Left colon (tissue), 2 donors: ENCODE data around the gene FLNC. TPM values are rescaled to one million over a fixed set of nuclear protein-coding genes. Genes with fewer than 3 reads are reported as not detected.

Experiments
- ATAC-seq: fragments of 200-7000 bp; cut with Tn5 transposase; one replicate; pipeline ENCODE4 v1.9.1; 2020; ENCODE audit warnings: mild to moderate bottlenecking, moderate library complexity
- DNase-seq, 2 donors: peaks; one replicate each; pipeline ENCODE4 v3.0.0-alpha.2; 2020
- intact Hi-C, 2 donors: fragments of 100-400 bp; cut with DNase I in 1 of 2; cut with micrococcal nuclease in 1 of 2; formaldehyde crosslinking; loops; one replicate each; pipeline versions ENCODE4 v1.11.2 to v1.14.0; 2022; cut with DNase I, micrococcal nuclease
- total RNA-seq, 2 donors: library from RNA; stranded (reverse); fragmentation: NEBNext Ultra II Directional; extraction: Animal tissue kit (Norgen Biotek cat#: 25700); gene quantifications; one replicate each; pipeline ENCODE4 v1.2.1, GENCODE V29; 2021
- donor health status: DM: no; HTN: no; CAD: no.
- donor health status: DM: yes; HTN: yes; CAD: no.

The FLNC gene
- total RNA-seq, 2 donors from 2014 or later, result 2.4 to 41.4 TPM

- DNase-seq (no peak), ATAC-seq (no peak)
- intact Hi-C loops, result no loop called here
These were observed 24.2 kb downstream of the FLNC start for GRCh38 chr7:128854396-128854795.

GRCh38 chr7:128855559-128855958 is 25.4 kb downstream of the FLNC start:
- intact Hi-C loops, result no loop called here
- ATAC-seq (no peak), DNase-seq (no peak)

- intact Hi-C loops, result no loop called here
- DNase-seq (no peak), ATAC-seq (no peak)
These were observed 26.0 kb downstream of the FLNC start for GRCh38 chr7:128856001-128856718.

GRCh38 chr7:128858380-128859231 is 28.4 kb downstream of the FLNC start:
- intact Hi-C loops, result no loop called here
- ATAC-seq (no peak), DNase-seq (no peak)

- no peak for DNase-seq
- intact Hi-C loops, result no loop called here
- no peak for ATAC-seq
These were observed 29.3 kb downstream of the FLNC start for GRCh38 chr7:128859232-128860157.

- intact Hi-C loops, result no loop called here
- ATAC-seq, result no peak
- no peak for DNase-seq
These were observed 30.2 kb downstream of the FLNC start for GRCh38 chr7:128860158-128861073.

GRCh38 chr7:128861957-128862570 is 31.9 kb downstream of the FLNC start:
- intact Hi-C loops, result no loop called here
- ATAC-seq (no peak), DNase-seq (no peak)

GRCh38 chr7:128862571-128863432 is 32.6 kb downstream of the FLNC start, which contains the start of gene ATP6V1F:
TSS of gene ATP6V1F (plus strand) at chr7:128862856. CDS start at chr7:128862905, 49 bp downstream.
- intact Hi-C loops, result no loop called here
- peak; percentile 93 for ATAC-seq
- DNase-seq, result peak; percentile 97 to 99

GRCh38 chr7:128863433-128863989 is 33.3 kb downstream of the FLNC start:
- ATAC-seq (peak; percentile 59), DNase-seq (peak in 1 of 2 donors; percentile 58)
- intact Hi-C loops, result no loop called here

- no peak for DNase-seq
- intact Hi-C loops, result no loop called here
- no peak for ATAC-seq
These were observed 35.1 kb downstream of the FLNC start for GRCh38 chr7:128865303-128865702.

- intact Hi-C loops, result no loop called here
- DNase-seq, result no peak
- no peak for ATAC-seq
These were observed 36.0 kb downstream of the FLNC start for GRCh38 chr7:128865996-128866877.

- no peak for DNase-seq
- intact Hi-C loops, result no loop called here
- no peak for ATAC-seq
These were observed 37.0 kb downstream of the FLNC start for GRCh38 chr7:128867241-128867640.

- intact Hi-C loops, result no loop called here
- ATAC-seq, result peak; percentile 12
- DNase-seq, result peak in 1 of 2 donors; percentile 64
These were observed 37.8 kb downstream of the FLNC start for GRCh38 chr7:128867842-128868623.

GRCh38 chr7:128868624-128869137 is 38.5 kb downstream of the FLNC start:
- DNase-seq, result no peak
- peak; percentile 28 for ATAC-seq
- intact Hi-C loops, result no loop called here
